Hematopoietic multipotent progenitor cell treated with erythropoietin and hydrocortisone succinate and interleukin-3 and kit ligand, for 6 days (in vitro differentiated cells): ENCODE results near the gene MICAL2.

Experiments used
- DNase-seq: peaks from one replicate; pipeline ENCODE4 v3.0.0-alpha.2; 2015

Gene MICAL2

DNA sequence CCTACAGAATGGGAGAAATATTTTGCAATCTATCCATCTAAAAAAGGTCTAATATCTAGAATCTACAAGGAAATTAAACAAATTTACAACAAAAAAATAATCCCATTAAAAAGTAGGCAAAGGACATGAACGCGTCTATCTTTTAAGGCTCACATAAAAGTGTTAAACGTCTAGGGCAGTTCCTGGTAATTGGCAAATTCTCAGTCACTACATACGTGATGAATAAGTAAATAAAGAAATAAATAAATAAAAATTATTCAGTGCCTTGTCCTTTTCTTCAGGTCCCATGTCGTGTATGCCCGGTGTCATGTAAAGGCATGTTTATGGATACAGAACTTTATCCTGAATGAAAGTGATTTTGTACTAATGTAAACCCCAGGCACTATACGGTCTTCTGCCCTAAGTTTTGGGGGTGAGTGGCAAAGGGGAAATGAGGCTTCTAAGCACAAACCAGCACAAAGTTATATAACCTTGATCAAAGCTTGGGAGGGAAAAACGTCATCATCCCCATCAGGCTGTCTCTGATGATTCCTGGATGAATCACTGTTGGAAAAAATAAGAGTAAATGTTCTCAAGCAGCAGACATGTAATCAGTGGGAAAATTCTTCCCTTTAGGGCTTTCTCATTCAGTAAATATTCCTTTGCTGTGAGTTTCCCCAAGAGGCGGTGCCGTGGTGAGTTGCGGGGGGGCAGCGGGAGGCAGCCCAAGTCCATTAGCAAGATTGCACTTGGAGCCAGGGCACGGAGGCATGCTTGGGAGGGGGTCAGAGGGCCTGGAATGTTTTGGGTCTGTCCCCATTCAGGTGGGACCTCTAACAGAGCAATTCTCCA, 30.4 kb upstream of the MICAL2 start:
- DNase-seq: no peak

DNA sequence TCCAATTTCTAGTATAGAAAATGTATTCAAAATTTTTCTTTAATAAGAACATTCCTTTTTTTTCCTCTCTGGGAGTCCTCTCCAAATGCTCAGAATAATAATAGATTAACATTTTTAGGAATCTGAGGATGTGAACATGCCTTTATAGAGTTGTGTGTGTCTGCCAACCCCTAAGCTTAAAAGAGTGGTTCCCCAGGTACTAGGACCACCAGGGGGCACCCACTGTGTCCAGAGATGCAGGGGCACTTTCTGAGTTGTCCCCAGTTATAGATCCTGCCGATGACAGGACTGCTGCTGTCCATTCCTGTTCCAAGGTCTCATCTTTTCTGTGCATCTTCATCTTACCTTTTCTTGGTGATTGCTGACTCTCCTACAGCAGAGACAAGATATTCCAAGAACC, 27.0 kb upstream of the MICAL2 start:
- peak; percentile 59 for DNase-seq

DNA sequence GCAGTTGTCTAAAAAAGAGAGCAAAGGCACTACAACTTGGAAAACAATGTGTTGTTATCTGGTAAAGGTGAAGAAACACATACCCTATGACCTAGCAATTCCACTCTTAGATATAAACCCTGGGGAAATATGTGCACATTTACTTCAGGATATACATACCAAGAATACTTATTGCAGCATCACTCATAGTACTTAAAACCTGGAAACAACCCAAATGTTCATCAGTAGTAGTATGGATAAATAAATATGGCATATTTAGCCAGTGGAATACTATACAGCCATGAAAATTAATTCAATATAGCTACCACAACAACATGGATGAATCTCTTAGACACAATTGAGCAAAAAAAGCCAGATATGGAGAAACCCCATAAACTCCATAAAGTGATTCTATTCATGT, 26.1 kb upstream of the MICAL2 start:
- DNase-seq: no peak

DNA sequence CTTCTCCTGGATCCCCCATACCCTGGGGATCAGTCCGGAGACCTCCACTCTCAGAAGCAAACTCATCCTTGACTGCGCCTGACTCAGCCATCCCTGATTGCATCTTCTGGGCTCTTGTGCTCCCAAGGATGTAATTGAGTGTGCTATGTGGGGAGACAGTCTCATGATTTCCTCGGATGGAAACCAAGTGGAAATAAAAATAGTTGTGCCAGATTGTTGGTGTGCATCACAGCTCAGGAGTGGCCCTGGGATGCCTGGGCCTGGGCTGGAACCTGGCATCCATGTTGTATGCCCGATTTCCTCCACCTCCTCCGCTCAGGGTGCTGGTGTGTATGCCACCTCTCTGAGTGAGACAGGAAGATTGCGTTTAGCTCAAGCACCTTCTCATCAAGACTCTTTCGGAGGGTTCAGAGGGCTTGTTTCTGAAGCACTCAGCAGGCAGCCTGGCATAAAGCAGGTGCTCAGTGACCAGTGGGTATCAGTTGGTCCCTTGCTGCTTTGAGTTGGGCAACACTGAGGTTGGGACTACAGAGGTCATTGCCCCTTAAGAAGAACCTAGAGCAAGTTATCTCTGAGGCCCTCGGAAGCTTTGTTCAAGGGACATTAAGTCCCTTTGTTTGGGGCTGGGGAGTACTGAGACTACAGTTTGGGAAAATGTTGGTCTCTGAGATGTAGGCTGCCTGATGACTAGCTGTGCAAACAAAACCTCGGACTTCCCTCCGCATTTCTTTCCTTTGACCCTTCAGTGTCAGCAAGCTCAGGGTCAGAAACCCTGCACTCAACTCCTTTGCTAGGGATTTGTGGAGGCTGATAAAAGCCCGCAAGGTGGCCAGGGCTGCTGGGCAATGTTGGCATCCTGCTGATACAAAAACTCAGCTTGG, 24.8 kb upstream of the MICAL2 start:
- DNase-seq: no peak

DNA sequence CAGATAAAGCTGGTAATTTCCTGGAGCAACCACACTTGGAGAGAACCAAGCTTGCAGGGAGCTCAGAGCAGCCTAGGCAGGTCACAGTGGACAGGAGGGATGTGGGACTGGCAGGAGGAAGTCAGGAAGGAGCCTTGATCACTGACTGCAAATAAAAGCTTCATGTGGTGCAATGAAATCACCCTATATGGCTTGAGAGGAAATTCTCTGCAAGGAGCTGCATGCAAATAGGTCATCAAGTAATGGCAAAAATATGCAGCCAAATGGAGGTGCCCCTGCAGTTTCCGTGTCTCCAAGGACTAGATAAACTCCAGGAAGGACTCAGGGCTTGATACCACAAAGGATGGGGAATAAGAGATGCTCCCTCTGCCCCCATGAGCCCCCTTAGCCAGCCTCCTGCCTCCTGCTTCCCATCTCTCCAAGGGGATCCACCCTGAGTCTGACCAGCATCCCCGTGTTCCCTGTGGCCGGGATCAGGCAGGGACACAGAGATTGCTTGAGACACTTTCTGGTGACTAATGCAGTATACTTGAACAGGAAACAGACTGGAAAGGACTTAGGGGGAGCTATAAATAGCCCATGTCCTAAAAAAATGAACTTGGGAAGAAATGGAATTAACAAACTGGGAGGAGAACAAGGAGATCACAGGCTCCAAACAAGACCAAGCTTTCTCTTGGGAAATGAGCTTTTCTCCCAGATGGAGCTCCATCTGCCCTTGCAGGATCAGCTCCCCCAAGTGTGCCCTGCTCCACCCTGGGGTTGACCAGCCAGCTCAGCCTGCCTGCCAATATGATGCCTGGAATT, 23.9 kb upstream of the MICAL2 start:
- no peak for DNase-seq

DNA sequence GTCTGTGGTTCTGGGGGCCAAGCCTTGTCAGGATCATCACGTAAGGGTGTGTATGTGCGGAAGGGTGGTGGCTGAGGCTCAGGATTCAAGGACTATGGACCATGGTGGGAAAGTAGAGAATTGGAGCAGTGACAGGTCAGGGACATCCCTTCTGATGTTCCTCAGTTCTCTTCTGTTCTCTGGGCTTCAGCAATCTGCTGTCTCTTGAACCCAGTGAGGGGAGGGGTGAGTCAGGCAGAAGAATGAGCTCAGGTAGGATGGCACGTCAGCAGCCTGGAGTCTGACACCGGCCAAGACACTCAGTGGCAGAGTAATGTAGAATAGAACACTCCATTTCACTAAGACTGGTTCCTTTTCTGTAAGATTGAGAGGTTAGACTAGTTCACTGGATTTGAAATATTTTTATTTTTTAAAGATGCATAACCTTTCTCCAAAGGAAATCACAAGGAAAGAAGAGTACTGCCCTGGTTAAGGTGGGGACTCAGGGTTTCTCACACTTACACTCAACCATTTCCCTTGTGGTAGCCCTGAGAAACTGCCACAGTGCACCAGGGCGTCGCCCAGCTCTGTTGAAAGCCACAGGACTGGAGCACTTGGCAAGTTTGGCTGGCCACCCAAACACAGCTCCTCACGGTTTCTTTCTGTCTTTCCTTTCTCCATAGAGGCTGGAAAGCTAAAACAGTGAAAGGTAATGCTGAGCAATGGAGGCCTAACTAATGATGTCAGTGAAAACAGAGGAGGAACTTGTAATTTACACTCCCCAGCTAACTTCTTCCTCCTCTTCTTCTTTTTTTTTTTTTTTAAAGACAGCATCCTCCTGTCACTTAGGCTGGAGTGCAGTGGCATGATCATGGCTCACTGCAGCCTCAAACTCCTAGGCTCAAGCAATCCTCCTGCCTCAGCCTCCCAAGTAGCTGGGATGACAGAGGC, 23.1 kb upstream of the MICAL2 start:
- DNase-seq: peak; percentile 88

DNA sequence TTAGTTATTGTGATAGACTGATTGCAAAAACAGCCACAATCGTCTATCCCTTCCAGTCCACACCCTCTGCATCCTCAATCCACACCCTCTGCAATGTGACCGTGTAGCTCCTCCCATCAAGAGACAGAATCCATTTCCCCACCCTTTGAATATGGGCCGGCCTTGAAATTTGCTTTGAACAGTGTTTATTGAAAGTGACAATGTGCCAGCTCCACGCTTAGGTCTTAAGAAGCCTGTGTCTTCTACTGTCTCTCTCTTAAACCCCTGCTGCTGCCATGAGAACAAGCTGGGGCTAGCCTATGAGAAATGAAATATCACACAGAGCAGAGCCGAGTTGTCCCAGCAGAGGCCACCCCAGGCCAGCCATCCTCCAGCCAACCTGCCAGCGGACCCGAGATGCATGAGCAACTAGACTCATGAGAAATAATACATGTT, 22.3 kb upstream of the MICAL2 start:
- peak; percentile 82 for DNase-seq

DNA sequence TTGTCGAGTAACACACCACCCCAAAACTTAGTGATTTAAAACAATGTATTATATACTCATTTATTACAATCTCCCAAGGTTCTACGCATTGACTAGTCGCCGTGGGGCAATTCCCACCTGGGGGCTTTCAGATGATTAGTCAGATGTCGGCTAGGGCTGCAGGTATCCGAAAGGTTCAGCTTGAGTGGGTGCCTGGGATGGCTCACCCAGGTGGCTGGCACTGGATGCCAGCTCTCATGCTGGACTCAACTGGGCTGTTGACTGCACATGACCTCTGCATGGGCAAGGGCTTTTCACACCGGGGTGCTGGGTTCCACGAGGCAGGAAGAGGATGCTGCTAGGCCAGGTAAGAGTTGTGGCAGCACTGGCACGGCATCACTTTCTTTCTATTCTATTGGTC, 21.9 kb upstream of the MICAL2 start:
- no peak for DNase-seq

DNA sequence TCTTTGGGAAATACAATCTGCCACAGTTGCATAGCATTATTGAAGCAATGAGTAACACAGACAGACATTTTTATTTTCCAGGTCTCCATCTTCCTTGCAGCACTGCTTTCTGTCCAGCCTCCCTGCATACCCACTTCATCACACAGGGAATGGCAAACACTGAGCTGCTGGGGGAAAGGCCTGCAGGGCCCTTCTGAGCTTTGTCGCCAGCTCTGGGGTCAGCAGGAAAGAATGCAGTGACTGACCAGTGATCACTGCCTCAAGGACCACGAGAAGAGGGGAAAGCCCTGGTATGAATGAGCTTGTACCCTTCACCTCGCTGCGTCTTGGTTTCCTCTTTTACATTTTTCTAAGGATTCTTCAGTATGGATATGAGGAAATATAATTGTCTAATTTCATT, 21.3 kb upstream of the MICAL2 start:
- DNase-seq: no peak

DNA sequence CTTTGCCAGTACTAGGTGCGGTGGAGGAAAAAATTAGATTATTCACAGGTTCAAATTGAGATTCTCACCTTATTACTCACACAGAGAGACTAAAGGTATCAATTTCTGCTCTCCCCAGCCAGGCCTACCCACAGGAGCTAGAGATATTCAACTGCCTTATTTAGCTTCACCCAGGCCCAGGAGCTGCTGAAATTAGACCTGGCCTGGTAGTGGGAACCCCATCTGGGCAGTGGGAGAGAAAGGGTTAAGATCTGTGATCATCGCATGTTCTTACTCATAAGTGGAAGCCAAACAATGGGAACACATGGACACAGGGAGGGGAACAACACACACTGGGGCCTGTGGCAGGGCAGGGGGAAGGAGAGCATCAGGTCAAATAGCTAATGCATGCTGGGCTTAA, 20.9 kb upstream of the MICAL2 start:
- DNase-seq: no peak

DNA sequence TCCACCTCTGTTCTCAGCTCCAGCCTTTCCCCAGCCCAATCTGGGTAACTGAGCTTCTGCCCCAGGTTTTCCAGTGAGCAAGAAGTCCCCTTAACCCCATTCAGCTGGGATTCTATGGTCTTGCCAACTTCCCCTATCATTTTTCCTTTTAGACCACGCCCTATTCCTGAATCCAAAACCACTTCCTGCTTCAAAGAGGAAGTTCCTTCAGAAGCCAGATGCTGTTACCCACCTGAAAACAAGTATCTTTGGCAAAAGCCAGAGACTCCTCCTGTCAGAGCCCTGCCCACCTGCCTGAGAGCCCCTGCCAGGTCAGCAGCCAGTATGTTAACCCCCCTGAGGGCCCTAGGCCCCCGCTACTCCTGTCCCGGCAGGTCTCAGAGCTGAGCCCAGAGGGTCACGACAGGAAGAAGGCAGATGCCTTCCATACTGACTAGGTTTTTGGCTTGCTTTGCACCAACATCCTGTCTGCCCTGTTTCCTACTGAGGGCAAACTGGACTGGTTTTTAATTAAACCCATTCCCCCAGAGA, 20.3 kb upstream of the MICAL2 start:
- peak; percentile 44 for DNase-seq

DNA sequence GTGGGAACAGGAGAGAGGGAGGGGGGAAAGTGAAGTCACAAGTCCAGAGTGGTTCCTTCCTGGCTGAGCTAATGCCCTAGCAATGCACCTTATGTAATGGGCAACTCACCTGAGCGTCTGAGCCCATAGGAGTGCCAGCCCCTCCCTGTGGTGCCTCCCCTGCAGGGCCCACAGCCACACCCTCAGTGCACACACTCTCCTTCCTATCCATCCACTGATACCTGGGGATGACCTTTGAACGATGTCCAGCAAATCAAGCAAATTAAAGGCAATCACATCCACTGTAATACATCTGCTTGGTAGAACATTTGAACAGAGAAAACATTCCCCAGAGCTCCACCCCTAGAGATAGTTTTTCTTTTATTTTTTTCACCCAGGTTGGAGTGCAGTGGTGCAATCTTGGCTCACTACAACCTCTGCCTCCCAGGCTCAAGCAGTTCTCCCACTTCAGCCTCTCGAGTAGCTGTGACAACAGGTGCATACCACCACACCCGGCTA, 19.6 kb upstream of the MICAL2 start:
- DNase-seq: no peak

DNA sequence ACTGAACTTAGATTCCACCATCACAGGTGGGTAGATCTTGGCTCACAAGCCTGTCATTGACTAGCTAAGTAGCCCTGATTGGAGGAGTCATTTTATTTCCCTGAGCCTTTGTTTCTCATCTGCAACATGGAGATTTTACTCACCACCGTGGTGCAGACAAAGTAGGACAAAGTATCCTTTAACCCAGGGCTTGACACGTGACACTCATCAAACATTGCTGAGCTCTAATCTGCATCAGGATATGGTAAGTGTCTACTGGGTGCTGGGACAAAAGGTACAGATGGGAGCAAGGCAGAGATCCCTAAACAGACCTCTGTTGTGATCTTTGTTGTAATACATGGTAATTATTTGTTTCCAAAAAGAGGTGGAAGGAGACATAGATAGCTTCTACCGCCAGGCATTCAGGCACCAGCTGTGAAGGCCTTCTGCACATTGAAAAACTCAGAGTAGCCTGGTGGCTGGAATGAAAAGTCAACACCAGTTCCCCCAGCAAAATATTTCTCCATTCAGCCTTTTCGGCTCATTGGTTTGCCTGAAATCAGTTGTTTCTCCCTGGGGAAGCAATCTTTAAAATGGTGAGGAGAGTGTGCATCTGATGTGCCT, 18.3 kb upstream of the MICAL2 start:
- no peak for DNase-seq

DNA sequence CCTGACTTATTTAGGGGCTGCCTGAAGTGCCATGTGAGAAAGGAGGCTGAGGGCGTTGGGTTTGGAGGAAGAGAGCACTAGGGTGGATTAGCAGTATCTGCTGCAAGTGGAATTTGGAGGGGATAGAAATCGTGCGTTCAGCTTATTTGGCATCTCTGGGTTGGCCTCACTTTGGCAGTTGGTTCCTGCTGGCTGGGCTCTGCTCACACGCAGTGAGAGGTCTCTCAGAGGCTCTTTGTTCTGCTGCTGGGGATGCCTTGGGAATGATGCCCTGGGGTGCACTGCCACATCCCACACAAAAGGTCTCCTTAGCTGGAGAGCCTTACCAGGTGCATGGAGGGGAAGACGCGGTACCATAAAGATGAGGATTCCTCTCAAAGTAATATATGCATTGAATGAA, 17.7 kb upstream of the MICAL2 start:
- DNase-seq: no peak

DNA sequence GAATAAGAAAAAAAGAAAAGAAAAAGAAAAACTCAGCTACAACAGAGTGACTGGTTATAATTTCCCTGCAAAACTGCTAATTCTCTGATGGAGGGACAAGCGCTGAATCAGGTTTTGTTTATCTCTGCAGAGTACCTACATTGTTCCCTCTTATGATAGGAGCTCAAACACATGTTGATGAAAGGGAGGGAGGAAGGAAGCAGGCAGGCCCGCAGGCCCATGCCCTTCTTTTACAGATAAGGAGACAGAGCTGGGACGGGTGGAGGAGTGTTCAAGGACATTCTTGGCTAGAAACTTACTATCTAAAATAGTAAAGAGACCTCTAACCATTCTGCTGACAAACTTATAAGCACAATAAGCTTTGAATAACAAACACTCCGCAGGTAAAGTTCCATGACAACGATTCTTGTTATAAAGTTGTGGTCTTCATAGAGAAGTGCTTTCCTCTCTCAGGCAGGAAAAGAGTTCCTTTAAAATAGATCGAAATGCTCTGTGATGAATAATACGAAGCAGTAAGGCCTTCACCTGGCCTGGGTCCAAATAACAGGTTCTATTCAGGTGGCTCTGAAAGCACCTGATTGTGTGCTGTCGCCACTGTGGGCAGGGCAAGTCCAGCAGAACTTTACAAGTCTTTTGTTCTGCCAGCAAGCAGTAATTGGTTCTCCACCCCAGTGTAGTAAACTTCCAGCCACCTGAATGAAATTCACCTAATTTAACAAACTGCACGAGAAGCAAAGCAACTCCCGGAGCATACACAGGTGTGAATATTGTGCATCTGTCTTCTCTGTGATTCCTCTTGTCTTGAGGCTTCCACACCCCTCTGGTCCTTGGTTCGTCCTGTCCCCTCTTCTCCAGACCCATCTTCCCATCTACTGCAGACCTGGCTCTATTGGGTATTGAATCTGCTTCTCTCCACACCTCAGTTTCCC, 15.3 kb upstream of the MICAL2 start:
- DNase-seq: peak; percentile 94

DNA sequence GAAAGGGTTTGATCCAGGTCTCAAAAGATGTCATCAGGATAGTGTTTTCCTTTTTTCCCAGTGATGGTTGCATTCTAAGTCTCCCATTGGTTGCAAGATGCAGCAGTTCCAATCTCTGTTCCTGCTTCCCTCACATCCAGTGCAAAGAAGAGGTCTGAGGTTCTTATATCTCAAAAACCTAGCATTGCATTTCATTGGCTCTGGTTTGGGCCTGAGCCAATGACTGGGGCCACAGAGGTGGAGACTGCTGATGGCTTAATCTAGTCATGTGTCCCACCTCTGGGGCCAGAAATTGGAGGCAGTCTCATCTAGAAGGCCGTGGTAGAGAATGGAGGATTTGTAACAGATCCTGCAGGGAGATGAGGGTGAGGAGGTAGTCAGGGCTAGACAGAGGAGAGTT, 13.2 kb upstream of the MICAL2 start:
- peak; percentile 73 for DNase-seq

DNA sequence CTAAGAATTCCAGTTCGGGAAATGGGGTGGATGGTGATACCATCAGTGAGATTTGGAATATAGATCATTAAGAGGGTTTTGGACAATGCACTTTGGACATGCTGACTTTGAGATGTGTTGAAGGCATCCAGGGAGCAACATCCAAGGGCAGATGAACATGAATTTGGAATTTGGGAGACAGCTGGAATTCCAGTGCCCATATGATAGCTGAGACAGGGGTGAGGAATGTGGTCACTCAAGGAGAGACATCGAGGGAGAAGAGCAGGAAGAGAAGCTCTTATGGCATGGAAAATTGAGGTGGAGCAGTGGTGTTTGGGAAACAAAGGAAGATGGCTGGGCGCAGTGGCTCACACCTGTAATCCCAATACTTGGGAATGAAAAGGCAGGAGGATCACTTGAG, 11.8 kb upstream of the MICAL2 start:
- DNase-seq: no peak

DNA sequence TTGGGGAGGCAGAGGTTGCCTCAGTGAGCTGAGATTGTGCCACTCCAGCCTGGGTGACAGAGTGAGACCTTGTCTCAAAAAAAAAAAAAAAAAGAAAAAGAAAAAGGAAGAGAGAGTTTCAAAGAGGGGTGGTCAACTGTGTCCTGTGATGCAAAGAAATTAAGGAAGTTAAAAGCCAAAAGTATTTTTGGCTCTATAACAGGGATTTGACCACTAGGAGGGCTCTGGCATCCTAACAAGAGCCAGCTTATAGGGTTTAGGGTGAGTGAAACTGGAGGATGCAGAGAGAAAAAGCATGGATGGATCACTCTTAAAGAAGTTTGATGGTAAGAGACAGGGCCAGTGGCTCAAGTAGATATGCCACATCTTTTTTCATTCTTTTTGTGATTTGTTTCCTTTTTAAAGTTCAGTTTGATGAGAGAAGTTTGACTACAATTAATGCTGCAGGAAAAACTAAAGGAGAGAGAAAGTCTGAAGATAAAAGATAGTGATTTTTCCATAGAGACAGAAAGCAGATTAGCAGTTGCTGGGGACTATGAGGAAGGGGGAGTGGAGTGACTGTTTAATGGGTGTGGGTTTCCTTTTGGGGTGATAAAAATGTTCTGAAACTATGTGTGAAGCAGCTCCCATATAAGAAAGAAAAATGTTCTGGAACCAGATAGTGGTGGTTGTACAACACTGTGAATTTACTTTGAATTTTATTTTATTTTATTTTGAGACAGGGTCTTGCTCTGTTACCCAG, 11.1 kb upstream of the MICAL2 start:
- peak; percentile 46 for DNase-seq

DNA sequence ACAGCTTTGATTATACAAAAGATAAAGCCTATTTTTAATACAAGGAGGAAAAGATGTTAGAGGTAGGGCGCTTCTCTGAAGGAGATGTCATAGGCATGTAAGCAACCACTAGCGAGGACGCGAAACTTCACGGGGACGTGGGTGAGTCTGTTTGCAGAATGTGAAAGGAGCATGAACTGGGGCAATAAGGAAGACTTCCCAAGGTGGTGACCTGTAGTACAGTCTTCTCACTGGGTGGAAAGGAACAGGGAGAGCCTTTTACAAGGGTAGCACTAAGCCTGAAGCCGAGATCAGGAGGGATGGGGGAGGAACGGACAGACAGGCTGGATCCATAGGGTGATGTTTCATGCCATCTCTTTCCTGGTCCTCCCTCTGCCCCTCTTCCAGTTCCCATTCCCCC, 10.0 kb upstream of the MICAL2 start:
- no peak for DNase-seq
